Measurements from ENCODE around the gene PTK6.
"Not testable (repeated sequence)": the region's sequence is repeated elsewhere in the genome, so short reads cannot be mapped to it uniquely, and the experiment has no call there.

PTK6 gene

DNA sequence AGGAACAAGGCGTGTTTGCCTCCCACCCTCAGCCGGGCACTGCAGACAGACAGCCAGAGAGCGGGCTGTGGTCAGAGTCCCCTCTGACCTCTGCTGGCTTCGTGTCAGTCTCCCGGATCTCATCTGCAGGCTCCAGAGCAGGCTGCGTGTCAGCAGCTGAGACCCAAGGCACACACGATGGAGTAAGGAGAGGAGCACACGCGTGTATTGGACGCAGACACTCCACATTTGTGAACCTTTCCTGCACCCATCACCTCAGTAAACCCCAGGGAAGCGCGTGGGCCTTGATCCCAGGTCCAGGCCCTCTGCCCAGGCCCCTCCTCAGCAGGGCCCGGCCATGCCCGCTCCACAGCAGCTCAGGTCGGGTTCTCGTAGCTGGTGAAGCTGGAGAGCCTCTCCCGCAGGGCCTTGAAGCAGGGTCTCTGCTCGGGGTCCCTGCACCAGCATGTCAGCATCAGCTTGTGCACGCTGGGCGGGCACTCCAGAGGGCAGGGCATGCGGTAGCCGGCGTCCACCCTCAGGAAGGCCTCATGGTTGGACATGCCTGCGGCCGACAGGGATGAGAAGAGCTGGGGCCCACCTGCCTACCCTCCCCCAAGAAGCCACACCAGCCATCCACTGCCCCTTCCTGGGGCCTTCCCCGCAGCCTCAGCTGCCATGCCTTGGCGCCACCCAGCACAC lies 7.9 kb downstream of the PTK6 start:
- DNase-seq: no peak

DNA sequence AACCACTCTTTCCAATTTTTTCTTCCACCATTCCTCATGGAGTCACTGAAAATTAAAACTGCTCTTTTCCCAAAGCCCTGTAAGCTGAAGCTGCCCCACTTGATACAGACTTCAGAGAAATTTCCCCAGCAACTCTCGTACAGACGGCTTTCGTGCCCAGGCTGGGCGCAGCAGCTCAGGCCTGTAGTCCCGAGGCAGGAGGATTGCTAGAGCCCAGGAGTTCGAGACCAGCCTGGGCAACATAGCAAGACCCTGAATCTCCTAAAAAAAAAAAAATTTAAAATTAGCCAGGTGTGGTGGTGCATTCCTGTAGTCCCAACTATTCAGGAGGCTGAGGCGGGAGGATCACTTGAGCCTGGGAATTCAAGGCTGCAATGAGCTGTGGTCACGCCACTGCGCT lies 10.0 kb downstream of the PTK6 start:
- DNase-seq: no peak

GRCh38 chr20:63525971-63526370 lies 11.2 kb downstream of the PTK6 start:
- no peak for DNase-seq

- no peak for DNase-seq
Measured at GRCh38 chr20:63525185-63525584, 12.0 kb downstream of the PTK6 start.

- no peak for DNase-seq
Measured at GRCh38 chr20:63522981-63523611, 14.1 kb downstream of the PTK6 start.

DNA sequence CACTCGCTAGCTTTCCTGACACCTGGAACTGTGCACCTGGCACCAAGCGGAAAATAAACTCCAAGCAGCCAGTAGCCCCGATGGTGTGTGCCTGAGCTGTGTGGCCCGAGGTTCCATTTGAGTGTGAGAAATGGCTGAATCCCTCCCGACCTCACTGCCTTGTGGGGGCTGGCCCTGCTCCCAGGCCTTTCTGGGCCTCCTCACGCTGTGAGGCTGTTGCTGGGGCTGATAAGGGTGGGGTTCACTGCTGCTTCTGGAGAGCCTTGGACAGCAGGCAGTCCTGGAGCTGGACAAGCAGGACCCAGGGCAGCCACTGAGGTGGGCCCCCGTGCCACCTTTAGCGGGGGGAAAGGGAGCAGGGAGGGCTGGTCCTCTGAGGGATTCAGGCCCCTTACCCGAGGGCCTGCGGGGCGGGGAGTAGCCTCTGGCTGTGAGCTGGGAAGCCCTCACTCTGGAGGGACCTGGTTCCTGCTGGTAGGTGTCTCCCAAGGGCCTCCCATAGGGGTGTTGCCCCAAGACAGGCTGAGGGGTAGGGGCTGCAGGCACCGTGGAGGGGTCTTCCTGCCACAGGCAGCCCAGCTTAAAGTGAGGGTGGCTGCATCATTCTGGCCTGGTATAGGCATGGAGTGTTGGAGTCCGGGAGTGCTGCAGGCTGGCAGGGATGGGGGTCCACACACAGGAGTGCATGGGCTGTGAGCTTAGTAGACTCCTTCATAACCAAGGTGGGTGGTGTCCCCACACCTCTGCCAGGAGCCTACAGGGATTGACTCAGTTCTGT lies 14.9 kb downstream of the PTK6 start:
- DNase-seq: no peak

GRCh38 chr20:63521602-63522001 lies 15.6 kb downstream of the PTK6 start:
- no peak for DNase-seq

DNA sequence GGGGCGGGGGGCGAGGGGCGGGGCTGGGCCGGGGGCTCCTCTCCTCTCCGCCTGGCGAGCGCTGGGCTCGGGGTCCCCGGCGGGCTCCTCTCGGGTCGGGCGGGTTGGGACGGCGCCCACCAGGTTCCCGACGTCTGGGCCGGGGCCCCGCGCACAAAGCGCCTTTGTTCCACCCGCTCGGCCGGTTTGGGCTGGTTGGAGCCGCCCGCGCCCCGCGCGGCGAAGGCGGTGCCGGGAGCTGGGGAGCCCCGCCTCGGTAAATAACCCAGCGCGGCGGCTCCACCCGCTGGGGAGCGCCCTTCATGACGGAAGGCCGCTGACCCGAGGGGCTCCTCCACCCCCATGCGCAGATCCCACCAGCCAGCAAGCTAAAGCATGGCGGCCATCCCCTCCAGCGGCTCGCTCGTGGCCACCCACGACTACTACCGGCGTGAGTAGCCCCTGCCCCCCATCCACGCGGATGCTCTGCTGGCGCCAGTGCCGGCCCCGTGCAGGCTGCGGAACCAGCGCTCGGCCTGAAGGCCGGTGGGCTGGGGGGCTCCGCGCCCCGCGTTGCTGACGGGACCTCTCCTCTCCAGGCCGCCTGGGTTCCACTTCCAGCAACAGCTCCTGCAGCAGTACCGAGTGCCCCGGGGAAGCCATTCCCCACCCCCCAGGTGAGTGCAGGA lies 16.1 kb downstream of the PTK6 start:
- peak; percentile 20 to 69 for DNase-seq

DNA sequence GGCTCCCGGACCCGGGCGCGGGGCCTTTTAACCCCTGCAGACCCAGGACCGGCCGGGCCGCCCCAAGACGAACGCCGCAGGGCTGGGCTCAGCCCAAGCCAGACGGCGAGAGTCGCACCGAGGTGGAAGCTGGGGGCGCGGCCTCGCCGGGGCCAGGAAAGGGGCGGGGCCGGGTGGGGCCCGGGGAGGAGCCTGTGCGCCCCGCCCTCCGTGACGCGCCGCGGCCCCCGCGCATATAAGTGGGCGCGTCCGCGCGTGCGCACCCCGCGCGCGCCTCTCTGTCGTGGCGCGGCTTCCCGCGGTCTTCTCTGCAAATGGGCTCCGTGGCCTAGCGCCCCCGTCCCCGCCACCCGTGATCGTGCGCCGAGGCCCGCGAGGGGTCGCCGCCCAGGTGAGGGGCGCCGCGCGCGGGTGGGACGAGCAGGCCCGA lies 16.7 kb downstream of the PTK6 start, which contains the start of gene PPDPF:
Gene PPDPF (plus strand): TSS at position 262 of the 430 bp plus-strand sequence. CDS start 544 bp downstream, outside the sequence.
- DNase-seq: peak; percentile 62 to 93

DNA sequence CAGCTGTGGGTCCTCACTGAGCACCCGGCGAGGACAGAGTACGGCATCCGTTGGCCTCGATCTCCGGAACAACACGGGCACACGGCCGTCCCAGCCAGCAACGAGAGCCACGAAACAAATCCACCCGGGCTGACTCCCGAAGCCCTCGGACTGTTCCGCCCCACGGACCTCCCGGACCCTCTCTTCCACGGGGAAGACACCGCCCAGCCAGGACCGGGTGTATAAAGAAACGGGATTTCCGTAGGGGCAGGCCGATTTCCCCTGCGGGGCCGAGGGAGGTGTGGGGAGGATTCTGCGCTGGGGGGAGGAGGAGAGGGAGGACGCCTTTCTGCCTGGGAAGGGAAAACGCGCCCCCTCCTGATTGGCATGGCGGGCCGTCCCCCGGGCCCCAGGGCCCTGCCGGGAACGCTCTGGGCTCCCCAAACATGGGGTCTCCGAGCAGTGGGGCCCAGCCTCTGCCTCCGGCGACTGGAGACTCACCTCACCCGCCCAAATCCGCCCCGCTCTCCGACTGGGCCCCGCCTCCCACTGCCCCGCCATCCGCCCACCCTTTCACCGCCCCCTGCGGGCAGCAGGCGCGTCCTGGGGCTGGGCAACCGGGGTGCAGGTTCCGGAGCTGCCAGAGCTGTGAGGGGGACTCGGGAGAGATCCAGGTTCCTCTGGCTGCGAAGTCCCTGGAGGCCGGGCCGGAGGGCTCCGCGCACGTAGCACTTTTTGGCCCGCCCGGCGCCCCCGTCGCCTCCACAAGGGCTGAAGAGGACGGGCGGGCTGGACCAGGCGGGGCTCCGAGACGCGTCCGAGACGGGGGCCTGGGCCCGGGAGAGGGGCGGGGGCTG lies 17.3 kb downstream of the PTK6 start:
- DNase-seq: peak in 1 of 2 experiments; percentile 52

DNA sequence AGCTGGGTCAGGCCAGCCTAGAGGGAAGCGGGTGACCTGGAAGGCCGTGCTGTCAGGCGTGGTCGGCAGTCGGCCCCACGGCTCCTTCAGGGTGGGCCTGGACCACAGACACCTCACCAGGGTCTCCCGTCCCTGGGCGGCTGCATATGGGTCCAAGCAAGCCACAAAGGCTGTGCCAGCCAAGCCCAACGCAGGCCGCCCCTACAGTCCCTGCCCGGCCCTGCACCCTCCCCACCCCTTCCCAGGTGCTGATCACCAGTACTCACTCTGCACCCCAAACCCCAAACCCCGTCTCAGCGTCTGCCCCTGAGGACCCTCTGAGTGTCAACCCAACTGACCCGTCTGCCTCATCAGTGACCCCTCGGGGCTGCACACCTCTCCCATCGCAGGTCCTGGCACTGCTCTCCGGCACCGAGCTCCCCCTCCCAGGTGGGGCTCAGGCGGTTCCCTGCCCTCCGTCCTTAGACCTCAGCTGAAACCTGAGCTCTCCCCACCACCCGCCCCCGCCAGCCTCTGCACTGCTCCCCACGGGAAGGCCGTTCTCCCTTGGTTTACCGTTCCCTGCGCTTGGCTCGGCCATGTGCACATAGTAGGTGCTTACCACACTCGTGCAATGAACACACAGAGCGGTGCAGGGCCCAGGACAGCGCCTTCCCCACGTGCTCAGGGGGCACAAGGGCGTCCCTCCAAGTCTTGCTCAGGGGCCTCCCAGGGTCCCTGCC lies 18.1 kb downstream of the PTK6 start:
- no peak for DNase-seq

DNA sequence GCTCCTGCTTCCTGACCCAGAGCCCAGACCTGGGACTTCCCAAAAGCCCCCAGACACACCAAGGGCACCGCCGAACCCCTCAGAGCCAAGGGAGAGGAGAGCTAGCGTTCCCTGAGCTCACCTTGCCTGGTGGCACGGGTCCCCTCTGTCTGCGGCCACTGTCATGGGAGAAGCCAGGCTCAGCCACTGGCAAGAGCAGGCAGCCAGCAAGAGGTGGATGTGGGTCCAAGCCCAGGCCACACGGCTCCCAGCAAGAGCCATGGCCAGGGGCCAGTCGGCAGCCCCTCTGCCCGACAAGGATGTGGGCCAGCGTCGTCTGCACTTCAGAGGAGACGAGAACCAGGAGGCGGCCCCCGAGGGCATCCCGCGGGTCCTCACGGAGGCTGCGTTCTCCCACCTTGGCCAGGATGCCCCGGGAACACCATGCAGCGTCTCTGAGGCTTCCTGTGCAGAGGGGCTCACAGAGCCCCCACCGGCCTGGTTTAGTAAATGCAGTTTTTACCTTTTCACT lies 18.8 kb downstream of the PTK6 start:
- DNase-seq: no peak

GRCh38 chr20:63517376-63518309 lies 19.5 kb downstream of the PTK6 start:
- no peak for DNase-seq

- not testable (repeated sequence) for DNase-seq
Measured at GRCh38 chr20:63514520-63514919, 22.7 kb downstream of the PTK6 start.

DNA sequence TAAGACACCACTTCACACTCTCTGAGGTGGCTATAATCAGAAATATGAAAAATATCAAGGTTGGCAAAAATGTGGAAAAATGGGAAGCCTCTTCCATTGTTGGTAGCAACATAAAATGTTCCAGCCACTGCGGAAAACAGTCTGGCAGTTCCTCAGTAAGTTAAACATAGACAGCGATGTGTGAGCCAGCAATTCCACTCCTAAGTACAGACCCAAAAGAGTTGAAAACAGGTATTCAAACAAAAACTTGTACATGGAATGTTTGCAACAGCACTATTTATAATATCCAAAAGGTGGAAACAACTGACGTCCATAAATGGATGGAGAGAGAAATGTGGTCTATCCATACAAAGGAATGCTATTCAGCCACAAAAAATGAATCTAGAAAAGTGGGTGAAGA lies 24.0 kb downstream of the PTK6 start:
- DNase-seq: no peak

GRCh38 chr20:63509088-63509564 lies 28.1 kb downstream of the PTK6 start:
- DNase-seq: no peak

DNA sequence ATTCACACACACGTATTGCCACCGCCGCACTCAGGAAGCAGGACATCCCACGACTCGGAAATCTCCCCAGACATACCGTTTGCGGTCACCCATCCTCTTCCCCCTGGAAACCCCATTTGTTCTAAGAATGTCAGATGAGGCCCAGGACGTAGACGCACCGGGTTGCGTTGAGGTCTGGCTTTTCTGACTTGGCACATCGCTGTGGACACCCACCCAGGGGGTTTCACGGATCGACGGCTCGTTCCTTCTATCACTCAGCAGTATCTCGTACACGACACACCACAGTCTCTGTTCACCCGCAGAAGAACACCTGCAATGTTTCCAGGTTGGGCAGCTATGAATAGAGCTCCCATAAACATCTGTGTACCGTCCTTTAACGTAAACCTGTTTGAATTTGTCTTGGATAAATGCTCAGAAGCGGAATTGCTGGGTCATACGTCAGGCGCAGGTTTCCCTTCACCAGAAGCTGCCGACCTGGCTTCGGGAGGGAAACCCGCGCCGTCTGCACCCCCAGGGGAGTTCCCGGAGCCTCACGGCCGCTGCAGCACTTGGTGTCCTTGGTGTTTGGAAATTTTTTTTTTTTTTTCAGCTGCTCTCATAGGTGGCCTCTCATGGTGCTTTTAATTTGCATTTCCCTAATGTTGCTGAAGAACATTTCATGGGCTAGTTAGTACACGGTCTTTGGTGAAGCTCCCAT lies 29.0 kb downstream of the PTK6 start:
- DNase-seq: no peak

GRCh38 chr20:63507083-63507743 lies 30.0 kb downstream of the PTK6 start:
- DNase-seq: no peak

- no peak for DNase-seq
Measured at GRCh38 chr20:63505723-63506122, 31.5 kb downstream of the PTK6 start.

Data from NCI-H446 (cell line).